Caco-2 (cell line): ENCODE measurements around the gene ANKRD12. TPM values are rescaled to one million over a fixed set of nuclear protein-coding genes. Genes with fewer than 3 reads are reported as not detected.
A peak's percentile ranks its signal among the peaks of the same experiment; 100 is the strongest.

Experiments
- BruUV-seq: library from RNA; stranded (reverse); fragments of 400-500 nt; replicated peaks from 2 replicates; lab custom pipeline; 2021; lab: Mats Ljungman, UMichigan
- CTCF ChIA-PET: fragments of 300-600 bp; sonication (Branson Sonifier 250); formaldehyde crosslinking; loops from one replicate; lab custom pipeline; 2022; ENCODE audit warnings: antibody characterized with exemption; lab: Charles Lee
- POLR2A ChIA-PET: fragments of 300-600 bp; sonication (Branson Sonifier 250); formaldehyde crosslinking; loops from one replicate; lab custom pipeline; 2022; ENCODE audit warnings: antibody characterized with exemption; lab: Charles Lee
- DNase-seq, 2 experiments: peaks; one replicate each; pipeline versions ENCODE4 v3.0.0 to v3.0.0-alpha.2; 2020 to 2022
- H3K27me3 ChIP-seq: replicated peaks from 2 replicates; pipeline ENCODE4 v1.6.0; 2011; ENCODE audit warnings: low read length; ENCODE audit not compliant: control insufficient read depth, insufficient read depth
- H3K36me3 ChIP-seq: 2 replicates; pipeline ENCODE4 v1.5.1; 2011; ENCODE audit warnings: low read length; ENCODE audit not compliant: control insufficient read depth, insufficient read depth
- H3K4me1 ChIP-seq: fragments of 250-450 bp; sonication (Bioruptor Pico); 2 replicates; pipeline ENCODE4 v1.5.1; 2020; ENCODE audit warnings: mild to moderate bottlenecking
- H3K4me3 ChIP-seq: 2 replicates; pipeline ENCODE4 v1.5.1; 2011; ENCODE audit warnings: low read depth, mild to moderate bottlenecking, control low read depth, low read length
- H3K9me3 ChIP-seq: fragments of 250-450 bp; sonication (Bioruptor Pico); 2 replicates; pipeline ENCODE4 v1.5.1; 2020; ENCODE audit warnings: mild to moderate bottlenecking, moderate library complexity
- H3K27ac Mint-ChIP-seq: one replicate; pipeline ENCODE4 v1.8.0; 2022; ENCODE audit warnings: mixed read lengths; ENCODE audit not compliant: unreplicated experiment
- H3K27me3 Mint-ChIP-seq: one replicate; pipeline ENCODE4 v1.8.0; 2022; ENCODE audit warnings: mixed read lengths; ENCODE audit not compliant: insufficient read depth, unreplicated experiment
- H3K36me3 Mint-ChIP-seq: one replicate; pipeline ENCODE4 v1.8.0; 2022; ENCODE audit warnings: mild to moderate bottlenecking, mixed read lengths; ENCODE audit not compliant: insufficient read depth, unreplicated experiment
- H3K4me1 Mint-ChIP-seq: one replicate; pipeline ENCODE4 v1.8.0; 2022; ENCODE audit warnings: low read depth, mixed read lengths; ENCODE audit not compliant: unreplicated experiment
- H3K4me3 Mint-ChIP-seq: one replicate; pipeline ENCODE4 v1.8.0; 2022; ENCODE audit warnings: mild to moderate bottlenecking, moderate library complexity, mixed read lengths; ENCODE audit not compliant: unreplicated experiment
- H3K9me3 Mint-ChIP-seq: one replicate; pipeline ENCODE4 v1.8.0; 2022; ENCODE audit warnings: mixed read lengths; ENCODE audit not compliant: unreplicated experiment
- intact Hi-C: fragments of 100-400 bp; cut with micrococcal nuclease; formaldehyde crosslinking; loops from one replicate; pipeline ENCODE4 v1.10.0; 2022; ENCODE audit not compliant: unreplicated experiment
- total RNA-seq: library from RNA; stranded (reverse); gene quantifications from 2 replicates; pipeline ENCODE4 v1.2.3, GENCODE V29; 2022
- TF ChIP-seq, protein P1 (sequence below), 2 experiments: fragments of 200-600 bp in 1 of 2; IDR thresholded peaks; 1 replicate in 1 of 2; 2 replicates in 1 of 2; pipeline versions ENCODE4 v1.5.1 to v1.8.0; 2011 to 2022; ENCODE audit warnings: antibody characterized with exemption in 1 of 2, control low read depth in 1 of 2, inconsistent platforms in 1 of 2, low read depth in 1 of 2, low read length in 1 of 2, mild to moderate bottlenecking in 1 of 2, moderate library complexity in 1 of 2; ENCODE audit not compliant: insufficient read depth in 1 of 2, severe bottlenecking in 1 of 2, unreplicated experiment in 1 of 2

Gene ANKRD12
- total RNA-seq, 1 experiment from 2014 or later = 33.2 TPM

GRCh38 chr18:9135081-9135911 is 1.3 kb upstream of the ANKRD12 start:
- peak overlapping the region; percentile 96 for H3K27ac Mint-ChIP-seq
- no peaks in the 10 kb centered on the region for H3K27me3 ChIP-seq
- H3K4me1 ChIP-seq = peaks cover 22% of the 10 kb centered on the region
- peaks cover 1% of the 10 kb centered on the region; the same call in 1 of the 2 replicates for H3K36me3 ChIP-seq
- CTCF ChIA-PET = interaction anchor here (0.5 kb wide), 1 partner anchor 472 kb away, joined by 3 read pairs; no protein-coding TSS in a partner anchor
- H3K4me3 ChIP-seq = peak overlapping the region; percentile 96
- H3K27me3 Mint-ChIP-seq = no peaks in the 10 kb centered on the region
- peak overlapping the region; percentile 94 for H3K4me3 Mint-ChIP-seq
- no peak for DNase-seq
- H3K4me1 Mint-ChIP-seq = peaks cover 23% of the 10 kb centered on the region
- H3K9me3 Mint-ChIP-seq = no peaks in the 10 kb centered on the region
- no TSS peak for BruUV-seq
- TF ChIP-seq, protein P1, sequence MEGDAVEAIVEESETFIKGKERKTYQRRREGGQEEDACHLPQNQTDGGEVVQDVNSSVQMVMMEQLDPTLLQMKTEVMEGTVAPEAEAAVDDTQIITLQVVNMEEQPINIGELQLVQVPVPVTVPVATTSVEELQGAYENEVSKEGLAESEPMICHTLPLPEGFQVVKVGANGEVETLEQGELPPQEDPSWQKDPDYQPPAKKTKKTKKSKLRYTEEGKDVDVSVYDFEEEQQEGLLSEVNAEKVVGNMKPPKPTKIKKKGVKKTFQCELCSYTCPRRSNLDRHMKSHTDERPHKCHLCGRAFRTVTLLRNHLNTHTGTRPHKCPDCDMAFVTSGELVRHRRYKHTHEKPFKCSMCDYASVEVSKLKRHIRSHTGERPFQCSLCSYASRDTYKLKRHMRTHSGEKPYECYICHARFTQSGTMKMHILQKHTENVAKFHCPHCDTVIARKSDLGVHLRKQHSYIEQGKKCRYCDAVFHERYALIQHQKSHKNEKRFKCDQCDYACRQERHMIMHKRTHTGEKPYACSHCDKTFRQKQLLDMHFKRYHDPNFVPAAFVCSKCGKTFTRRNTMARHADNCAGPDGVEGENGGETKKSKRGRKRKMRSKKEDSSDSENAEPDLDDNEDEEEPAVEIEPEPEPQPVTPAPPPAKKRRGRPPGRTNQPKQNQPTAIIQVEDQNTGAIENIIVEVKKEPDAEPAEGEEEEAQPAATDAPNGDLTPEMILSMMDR (IDR thresholded peaks at IDR 0.05; ENCODE audit: insufficient read depth in 1 of 2, low read depth in 1 of 2, low read length in 1 of 2, severe bottlenecking in 1 of 2, unreplicated experiment in 1 of 2) = no peak
- POLR2A ChIA-PET = interaction anchor here (1.4 to 3.2 kb wide), 2 partner anchors 33 to 62 kb away, joined by 4 to 19 read pairs; partner anchors contain the start of gene NDUFV2
- no peaks in the 10 kb centered on the region for H3K9me3 ChIP-seq
- intact Hi-C loops = loop anchor here (10.0 kb wide), 2 partner anchors 200 to 380 kb away; partner anchors contain the start of gene TWSG1
- peaks cover 47% of the 10 kb centered on the region for H3K36me3 Mint-ChIP-seq

DNA sequence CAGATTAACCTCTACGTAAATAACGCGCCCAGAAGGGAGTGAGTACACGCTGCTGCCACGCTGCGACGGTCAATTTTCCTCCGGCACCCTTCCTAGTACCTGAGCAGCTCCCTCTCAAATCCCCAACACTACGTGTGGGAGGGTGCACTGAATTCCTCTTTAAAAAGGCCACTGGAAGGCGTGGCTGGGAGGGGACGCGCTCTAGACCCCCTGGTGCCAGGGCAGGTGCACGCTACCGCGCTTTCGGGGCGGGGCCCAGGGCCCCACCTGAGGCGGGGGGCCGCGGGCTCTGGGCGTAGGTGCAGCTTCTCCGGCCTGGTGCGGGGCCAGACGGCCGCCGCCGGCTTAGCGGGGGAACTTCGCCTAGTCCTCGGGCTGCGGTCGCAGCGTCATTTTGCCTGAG is 668 bp upstream of the ANKRD12 start:
- Mint-ChIP-seq H3K4me1 (peaks cover 23% of the 10 kb centered on the region), H3K36me3 (peaks cover 47% of the 10 kb centered on the region), H3K27ac (peak overlapping the region; percentile 96), H3K27me3 (no peaks in the 10 kb centered on the region), H3K9me3 (no peaks in the 10 kb centered on the region), H3K4me3 (peak overlapping the region; percentile 94)
- CTCF ChIA-PET = interaction anchor here (0.5 kb wide), 1 partner anchor 472 kb away, joined by 3 read pairs; no protein-coding TSS in a partner anchor
- TSS peak; percentile 48 for BruUV-seq
- POLR2A ChIA-PET = interaction anchor here (1.4 to 3.2 kb wide), 2 partner anchors 33 to 62 kb away, joined by 4 to 19 read pairs; partner anchors contain the start of gene NDUFV2
- H3K4me3 ChIP-seq = peak overlapping the region; percentile 96
- no peaks in the 10 kb centered on the region for H3K36me3 ChIP-seq
- H3K4me1 ChIP-seq = peaks cover 22% of the 10 kb centered on the region
- no peaks in the 10 kb centered on the region for H3K27me3 ChIP-seq
- TF ChIP-seq, protein P1 (IDR thresholded peaks at IDR 0.05; ENCODE audit: insufficient read depth in 1 of 2, low read depth in 1 of 2, low read length in 1 of 2, severe bottlenecking in 1 of 2, unreplicated experiment in 1 of 2) = no peak
- no peaks in the 10 kb centered on the region for H3K9me3 ChIP-seq
- DNase-seq = peak in 1 of 2 experiments; percentile 71
- intact Hi-C loops = loop anchor here (1.0 to 10.0 kb wide), 4 partner anchors 34 to 379 kb away; partner anchors contain the start of genes NDUFV2 and TWSG1
